ENCODE measurements around the gene MGAT5. TPM values are rescaled to one million over a fixed set of nuclear protein-coding genes. Genes with fewer than 3 reads are reported as not detected.
A peak's percentile ranks its signal among the peaks of the same experiment; 100 is the strongest.

MGAT5 gene
- polyA plus RNA-seq, 6 donors from 2014 or later = 9.7 to 41.3 (median 29.6) TPM

GRCh38 chr2:134220344-134220974, 33.4 kb upstream of the MGAT5 start:
- H3K27ac Mint-ChIP-seq = peak overlapping the region; percentile 41 to 98 (median 75)
- DNase-seq (no peak), ATAC-seq (ENCODE audit: low read depth in 2 of 2) (peak in 1 of 2 donors; percentile 14)
- H3K4me3 Mint-ChIP-seq = peak overlapping the region in 7 of 8 donors; percentile 1 to 79 (median 53)
- H3K4me1 Mint-ChIP-seq = peaks cover 58 to 78% (median 65%) of the 10 kb centered on the region in 3 donors
- H3K36me3 Mint-ChIP-seq = no peaks in the 10 kb centered on the region
- H3K27me3 Mint-ChIP-seq = no peaks in the 10 kb centered on the region
- H3K9me3 Mint-ChIP-seq = no peaks in the 10 kb centered on the region

GRCh38 chr2:134224005-134224404, 29.9 kb upstream of the MGAT5 start:
- Mint-ChIP-seq H3K4me1 (peaks cover 53 to 76% (median 65%) of the 10 kb centered on the region in 3 donors), H3K9me3 (peaks cover 2 to 13% (median 6%) of the 10 kb centered on the region in 7 donors), H3K4me3 (no peak overlapping the region), H3K36me3 (peaks cover 0 to 12% of the 10 kb centered on the region in 2 donors), H3K27ac (peak overlapping the region in 1 of 6 donors; percentile 47), H3K27me3 (no peaks in the 10 kb centered on the region)
- ATAC-seq (ENCODE audit: low read depth in 2 of 2) (no peak), DNase-seq (no peak)

- peak overlapping the region in 1 of 6 donors; percentile 16 for H3K27ac Mint-ChIP-seq
- H3K9me3 Mint-ChIP-seq = peaks cover 2 to 13% (median 7%) of the 10 kb centered on the region in 7 donors
- no peak overlapping the region for H3K4me3 Mint-ChIP-seq
- no peak for ATAC-seq (ENCODE audit: low read depth in 2 of 2)
- no peak for DNase-seq
- no peaks in the 10 kb centered on the region for H3K27me3 Mint-ChIP-seq
- peaks cover 51 to 76% (median 65%) of the 10 kb centered on the region in 3 donors for H3K4me1 Mint-ChIP-seq
- H3K36me3 Mint-ChIP-seq = peaks cover 0 to 18% of the 10 kb centered on the region in 2 donors
These were observed 28.7 kb upstream of the MGAT5 start for GRCh38 chr2:134225173-134225572.

GRCh38 chr2:134225841-134226240, 28.0 kb upstream of the MGAT5 start:
- Mint-ChIP-seq H3K9me3 (peaks cover 2 to 13% (median 7%) of the 10 kb centered on the region in 7 donors), H3K4me1 (peaks cover 50 to 75% (median 65%) of the 10 kb centered on the region in 3 donors), H3K36me3 (peaks cover 0 to 18% of the 10 kb centered on the region in 2 donors), H3K4me3 (no peak overlapping the region), H3K27me3 (no peaks in the 10 kb centered on the region), H3K27ac (peak overlapping the region in 1 of 6 donors; percentile 34)
- ATAC-seq (ENCODE audit: low read depth in 2 of 2) (no peak), DNase-seq (no peak)

GRCh38 chr2:134226601-134227000, 27.3 kb upstream of the MGAT5 start:
- DNase-seq (no peak), ATAC-seq (ENCODE audit: low read depth in 2 of 2) (no peak)
- peaks cover 2 to 13% (median 7%) of the 10 kb centered on the region in 7 donors for H3K9me3 Mint-ChIP-seq
- H3K36me3 Mint-ChIP-seq = peaks cover 0 to 18% of the 10 kb centered on the region in 2 donors
- H3K4me1 Mint-ChIP-seq = peaks cover 50 to 75% (median 65%) of the 10 kb centered on the region in 3 donors
- H3K27ac Mint-ChIP-seq = peak overlapping the region in 3 of 6 donors; percentile 15 to 92 (median 78)
- no peak overlapping the region for H3K4me3 Mint-ChIP-seq
- H3K27me3 Mint-ChIP-seq = no peaks in the 10 kb centered on the region

GRCh38 chr2:134227666-134228065, 26.2 kb upstream of the MGAT5 start:
- no peak for ATAC-seq (ENCODE audit: low read depth in 2 of 2)
- Mint-ChIP-seq H3K27me3 (no peaks in the 10 kb centered on the region), H3K4me1 (peaks cover 60 to 83% (median 75%) of the 10 kb centered on the region in 3 donors), H3K4me3 (no peak overlapping the region), H3K27ac (peak overlapping the region in 3 of 6 donors; percentile 37 to 92 (median 61)), H3K9me3 (peaks cover 2 to 13% (median 9%) of the 10 kb centered on the region in 7 donors), H3K36me3 (peaks cover 0 to 18% of the 10 kb centered on the region in 2 donors)
- no peak for DNase-seq

GRCh38 chr2:134228493-134228903, 25.4 kb upstream of the MGAT5 start:
- DNase-seq = no peak

GRCh38 chr2:134229540-134229939, 24.3 kb upstream of the MGAT5 start:
- Mint-ChIP-seq H3K4me3 (peak overlapping the region in 2 of 8 donors; percentile 23 to 70), H3K27ac (peak overlapping the region in 5 of 6 donors; percentile 41 to 92 (median 78)), H3K36me3 (peaks cover 0 to 18% of the 10 kb centered on the region in 2 donors), H3K4me1 (peaks cover 79 to 96% (median 94%) of the 10 kb centered on the region in 3 donors), H3K9me3 (peaks cover 2 to 13% (median 9%) of the 10 kb centered on the region in 7 donors), H3K27me3 (no peaks in the 10 kb centered on the region)
- ATAC-seq (ENCODE audit: low read depth in 2 of 2) = no peak
- DNase-seq = no peak

More at GRCh38 chr2:134228493-134228903, 25.4 kb upstream of the MGAT5 start:
- ATAC-seq (ENCODE audit: low read depth in 2 of 2) = no peak
- H3K27me3 Mint-ChIP-seq = no peaks in the 10 kb centered on the region
- peak overlapping the region in 1 of 8 donors; percentile 12 for H3K4me3 Mint-ChIP-seq
- peaks cover 2 to 13% (median 9%) of the 10 kb centered on the region in 7 donors for H3K9me3 Mint-ChIP-seq
- H3K4me1 Mint-ChIP-seq = peaks cover 68 to 91% (median 84%) of the 10 kb centered on the region in 3 donors
- H3K36me3 Mint-ChIP-seq = peaks cover 0 to 18% of the 10 kb centered on the region in 2 donors
- H3K27ac Mint-ChIP-seq = peak overlapping the region in 3 of 6 donors; percentile 39 to 92 (median 51)

- H3K4me3 Mint-ChIP-seq = peak overlapping the region in 3 of 8 donors; percentile 20 to 69 (median 59)
- ATAC-seq (ENCODE audit: low read depth in 2 of 2) (no peak), DNase-seq (no peak)
- H3K4me1 Mint-ChIP-seq = peaks cover 82 to 98% (median 97%) of the 10 kb centered on the region in 3 donors
- peak overlapping the region; percentile 15 to 92 (median 76) for H3K27ac Mint-ChIP-seq
- no peaks in the 10 kb centered on the region for H3K27me3 Mint-ChIP-seq
- peaks cover 2 to 13% (median 9%) of the 10 kb centered on the region in 7 donors for H3K9me3 Mint-ChIP-seq
- H3K36me3 Mint-ChIP-seq = peaks cover 0 to 18% of the 10 kb centered on the region in 2 donors
These were observed 23.0 kb upstream of the MGAT5 start for GRCh38 chr2:134230885-134231284.

GRCh38 chr2:134231301-134231964, 22.4 kb upstream of the MGAT5 start:
- peaks cover 0 to 18% of the 10 kb centered on the region in 2 donors for H3K36me3 Mint-ChIP-seq

GRCh38 chr2:134231965-134232340, 21.9 kb upstream of the MGAT5 start:
- H3K27ac Mint-ChIP-seq = peak overlapping the region; percentile 66 to 94 (median 91)
- ATAC-seq (ENCODE audit: low read depth in 2 of 2) = no peak

More at GRCh38 chr2:134231301-134231964, 22.4 kb upstream of the MGAT5 start:
- ATAC-seq (ENCODE audit: low read depth in 2 of 2) (no peak), DNase-seq (no peak)
- Mint-ChIP-seq H3K9me3 (peaks cover 2 to 13% (median 9%) of the 10 kb centered on the region in 7 donors), H3K4me3 (peak overlapping the region in 7 of 8 donors; percentile 17 to 83 (median 76)), H3K4me1 (peaks cover 85 to 98% (median 97%) of the 10 kb centered on the region in 3 donors), H3K27ac (peak overlapping the region; percentile 68 to 94 (median 91)), H3K27me3 (no peaks in the 10 kb centered on the region)

GRCh38 chr2:134232461-134232860, 21.4 kb upstream of the MGAT5 start:
- peaks cover 0 to 15% of the 10 kb centered on the region in 2 donors for H3K36me3 Mint-ChIP-seq
- peak overlapping the region; percentile 66 to 94 (median 91) for H3K27ac Mint-ChIP-seq
- H3K9me3 Mint-ChIP-seq = peaks cover 2 to 13% (median 9%) of the 10 kb centered on the region in 7 donors
- H3K27me3 Mint-ChIP-seq = no peaks in the 10 kb centered on the region
- H3K4me3 Mint-ChIP-seq = peak overlapping the region; percentile 41 to 82 (median 69)
- peaks cover 87 to 97% (median 97%) of the 10 kb centered on the region in 3 donors for H3K4me1 Mint-ChIP-seq
- DNase-seq (peak; percentile 52), ATAC-seq (ENCODE audit: low read depth in 2 of 2) (peak; percentile 40 to 41)

More at GRCh38 chr2:134231965-134232340, 21.9 kb upstream of the MGAT5 start:
- peaks cover 89 to 98% (median 97%) of the 10 kb centered on the region in 3 donors for H3K4me1 Mint-ChIP-seq
- no peaks in the 10 kb centered on the region for H3K27me3 Mint-ChIP-seq
- H3K4me3 Mint-ChIP-seq = peak overlapping the region; percentile 17 to 83 (median 72)
- H3K36me3 Mint-ChIP-seq = peaks cover 0 to 18% of the 10 kb centered on the region in 2 donors
- H3K9me3 Mint-ChIP-seq = peaks cover 2 to 13% (median 9%) of the 10 kb centered on the region in 7 donors
- no peak for DNase-seq
